Natural killer cell (primary cell): ENCODE results near the gene TUBA1A. TPM values are rescaled to one million over a fixed set of nuclear protein-coding genes. Genes with fewer than 3 reads are reported as not detected.

Experiments
- ATAC-seq, 3 donors: fragments of 150-1000 bp in 2 of 3; fragments of 200-7000 bp in 1 of 3; cut with Tn5 transposase; 1 replicate in 1 of 3; 2 replicates in 2 of 3; pipeline ENCODE4 v1.10.0; 2021; ENCODE audit warnings: mild to moderate bottlenecking in 2 of 3, moderate library complexity in 2 of 3
- DNase-seq, 2 donors: peaks; one replicate each; pipeline versions ENCODE4 v3.0.0 to v3.0.0-alpha.2; 2013 to 2021; ENCODE audit warnings: mixed read lengths in 1 of 2
- H3K27ac ChIP-seq: one replicate; pipeline ENCODE4 v1.5.1; 2013; ENCODE audit warnings: mild to moderate bottlenecking, low read length
- H3K27me3 ChIP-seq: one replicate; pipeline ENCODE4 v1.6.1; 2013; ENCODE audit warnings: low read length; ENCODE audit not compliant: control insufficient read depth, insufficient read depth
- H3K36me3 ChIP-seq: one replicate; pipeline ENCODE4 v1.6.1; 2013; ENCODE audit warnings: low read length; ENCODE audit not compliant: control insufficient read depth, insufficient read depth
- H3K4me1 ChIP-seq: one replicate; pipeline ENCODE4 v1.6.1; 2013; ENCODE audit warnings: low read length; ENCODE audit not compliant: control insufficient read depth, insufficient read depth
- H3K4me3 ChIP-seq: one replicate; pipeline ENCODE4 v1.5.1; 2013; ENCODE audit warnings: low read length
- H3K9me3 ChIP-seq: one replicate; pipeline ENCODE4 v1.6.1; 2013; ENCODE audit warnings: low read length; ENCODE audit not compliant: control insufficient read depth, insufficient read depth
- H3K27ac Mint-ChIP-seq, 2 donors: one replicate each; pipeline ENCODE4 v1.8.0; 2022; ENCODE audit warnings: mild to moderate bottlenecking in 2 of 2, mixed read lengths in 2 of 2, moderate library complexity in 1 of 2
- H3K27me3 Mint-ChIP-seq, 2 donors: one replicate each; pipeline ENCODE4 v1.8.0; 2022; ENCODE audit warnings: low read depth in 2 of 2, mixed read lengths in 2 of 2
- H3K36me3 Mint-ChIP-seq: one replicate; pipeline ENCODE4 v1.8.0; 2022; ENCODE audit warnings: mixed read lengths
- H3K4me1 Mint-ChIP-seq, 2 donors: one replicate each; pipeline ENCODE4 v1.8.0; 2022; ENCODE audit warnings: mixed read lengths in 2 of 2
- H3K4me3 Mint-ChIP-seq: one replicate; pipeline ENCODE4 v1.8.0; 2022; ENCODE audit warnings: mild to moderate bottlenecking, moderate library complexity, mixed read lengths
- H3K9me3 Mint-ChIP-seq, 2 donors: one replicate each; pipeline ENCODE4 v1.8.0; 2022; ENCODE audit warnings: mixed read lengths in 2 of 2
- CTCF ChIP-seq: fragments of 200-600 bp; IDR thresholded peaks from one replicate; pipeline ENCODE4 v1.8.0; 2022; ENCODE audit warnings: antibody characterized with exemption
- WGBS: methylation state at CpG from one replicate; pipeline ENCODE4 v1.1.7; 2013; ENCODE audit warnings: missing lambda C conversion rate; ENCODE audit not compliant: insufficient coverage; 5-methylcytosine and 5-hydroxymethylcytosine counted together
- intact Hi-C: fragments of 100-400 bp; cut with micrococcal nuclease; formaldehyde crosslinking; loops from one replicate; pipeline ENCODE4 v1.14.2; 2022
- total RNA-seq, 4 donors: library from RNA; stranded (reverse); fragments of 120-200 nt in 1 of 4; gene quantifications; one replicate each; pipeline versions ENCODE4 v1.2.3 to v1.2.4, GENCODE V29; 2013 to 2022

Gene TUBA1A
- total RNA-seq, 3 donors from 2014 or later (not counting 1 experiment from before 2014, with no cell fraction given): 129 to 403 (median 182) TPM

GRCh38 chr12:49200919-49201594, 12.2 kb upstream of the TUBA1A start:
- no peaks in the 10 kb centered on the region for H3K27me3 Mint-ChIP-seq
- no peak overlapping the region for H3K4me3 Mint-ChIP-seq
- ATAC-seq (peak; percentile 81 to 98 (median 92)), DNase-seq (peak in 1 of 2 donors; percentile 71)
- H3K36me3 Mint-ChIP-seq: no peaks in the 10 kb centered on the region
- Histone ChIP-seq H3K27ac (no peak overlapping the region), H3K4me3 (no peak overlapping the region), H3K27me3 (no peaks in the 10 kb centered on the region), H3K36me3 (no peaks in the 10 kb centered on the region), H3K9me3 (no peaks in the 10 kb centered on the region), H3K4me1 (no peaks in the 10 kb centered on the region)
- no peak for TF ChIP-seq CTCF
- peak overlapping the region; percentile 1 to 59 for H3K27ac Mint-ChIP-seq
- peaks cover 6 to 12% of the 10 kb centered on the region in 2 donors for H3K4me1 Mint-ChIP-seq
- WGBS: 14% methylated on average over 1 of the region's 4 CpGs
- no peaks in the 10 kb centered on the region for H3K9me3 Mint-ChIP-seq
- intact Hi-C loops: loop anchor here (1.0 kb wide), 2 partner anchors 12 to 33 kb away; partner anchors contain the start of gene TUBA1A

- ATAC-seq: no peak
- WGBS: 91% methylated on average over 11 of the region's 11 CpGs
- Mint-ChIP-seq H3K4me3 (no peak overlapping the region), H3K27me3 (no peaks in the 10 kb centered on the region), H3K9me3 (no peaks in the 10 kb centered on the region), H3K27ac (peak overlapping the region in 1 of 2 donors; percentile 10), H3K4me1 (peaks cover 6 to 12% of the 10 kb centered on the region in 2 donors), H3K36me3 (no peaks in the 10 kb centered on the region)
- Histone ChIP-seq H3K27ac (no peak overlapping the region), H3K9me3 (no peaks in the 10 kb centered on the region), H3K36me3 (no peaks in the 10 kb centered on the region), H3K4me3 (no peak overlapping the region), H3K4me1 (no peaks in the 10 kb centered on the region), H3K27me3 (no peaks in the 10 kb centered on the region)
- no peak for DNase-seq
- TF ChIP-seq CTCF: no peak
- intact Hi-C loops: no loop called here
Measured at GRCh38 chr12:49198431-49199155, 9.7 kb upstream of the TUBA1A start.

GRCh38 chr12:49197256-49197655, 8.4 kb upstream of the TUBA1A start:
- WGBS: 53% methylated on average over 5 of the region's 5 CpGs
- ATAC-seq: no peak
- H3K27me3 Mint-ChIP-seq: no peaks in the 10 kb centered on the region

More at GRCh38 chr12:49197256-49197655, 8.4 kb upstream of the TUBA1A start:
- Mint-ChIP-seq H3K9me3 (no peaks in the 10 kb centered on the region), H3K27ac (no peak overlapping the region), H3K4me1 (peaks cover 6 to 12% of the 10 kb centered on the region in 2 donors), H3K36me3 (no peaks in the 10 kb centered on the region), H3K4me3 (no peak overlapping the region)
- no peak for TF ChIP-seq CTCF
- Histone ChIP-seq H3K27me3 (no peaks in the 10 kb centered on the region), H3K4me1 (no peaks in the 10 kb centered on the region), H3K36me3 (no peaks in the 10 kb centered on the region), H3K4me3 (no peak overlapping the region), H3K27ac (no peak overlapping the region), H3K9me3 (no peaks in the 10 kb centered on the region)
- DNase-seq: no peak
- intact Hi-C loops: no loop called here
